A673 (cell line): ENCODE results near the gene GNPTAB.

Experiments
- EZH2 ChIP-seq: fragments of 200-600 bp; sonication (generic); IDR thresholded peaks from 2 replicates; pipeline ENCODE4 v1.6.1; 2017; ENCODE audit warnings: borderline replicate concordance, low read depth, mild to moderate bottlenecking, mixed read lengths, antibody characterized with exemption, low read length; ENCODE audit not compliant: poor library complexity, severe bottlenecking
- TF ChIP-seq, protein P1 (sequence below): fragments of 300-800, 200-600 bp; sonication (generic); conservative IDR thresholded peaks from 2 replicates; pipeline ENCODE4 v1.5.1; 2017; ENCODE audit warnings: low read depth, mild to moderate bottlenecking, antibody characterized with exemption, low read length, moderate library complexity, mixed read lengths

DNA sequence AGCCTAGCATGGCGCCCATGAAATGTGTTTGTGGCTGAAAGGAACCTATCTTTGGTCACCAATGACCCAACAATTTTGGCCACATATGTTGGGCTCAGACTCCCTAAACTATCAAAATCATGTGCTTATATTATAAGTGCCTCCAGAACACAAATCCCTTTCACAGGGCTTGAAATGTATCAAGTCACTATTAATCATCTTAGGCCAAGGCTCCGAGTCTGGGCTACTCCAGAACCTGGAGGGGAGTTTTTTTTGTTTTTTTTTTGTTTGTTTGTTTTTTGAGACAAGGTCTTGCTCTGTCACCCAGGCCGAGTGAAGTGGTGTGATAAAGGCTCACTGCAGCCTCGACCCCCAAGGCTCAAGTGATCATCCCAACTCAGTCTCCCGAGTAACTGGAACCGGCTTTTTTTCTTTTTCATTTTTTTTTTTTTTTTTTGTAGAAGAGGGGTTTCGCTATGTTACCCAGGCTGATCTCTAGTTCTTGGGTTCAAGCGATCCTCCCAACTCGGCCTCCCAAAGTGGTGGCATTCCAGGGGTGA is 45.6 kb upstream of the GNPTAB start:
- no peak for TF ChIP-seq EZH2
- TF ChIP-seq, protein P1, sequence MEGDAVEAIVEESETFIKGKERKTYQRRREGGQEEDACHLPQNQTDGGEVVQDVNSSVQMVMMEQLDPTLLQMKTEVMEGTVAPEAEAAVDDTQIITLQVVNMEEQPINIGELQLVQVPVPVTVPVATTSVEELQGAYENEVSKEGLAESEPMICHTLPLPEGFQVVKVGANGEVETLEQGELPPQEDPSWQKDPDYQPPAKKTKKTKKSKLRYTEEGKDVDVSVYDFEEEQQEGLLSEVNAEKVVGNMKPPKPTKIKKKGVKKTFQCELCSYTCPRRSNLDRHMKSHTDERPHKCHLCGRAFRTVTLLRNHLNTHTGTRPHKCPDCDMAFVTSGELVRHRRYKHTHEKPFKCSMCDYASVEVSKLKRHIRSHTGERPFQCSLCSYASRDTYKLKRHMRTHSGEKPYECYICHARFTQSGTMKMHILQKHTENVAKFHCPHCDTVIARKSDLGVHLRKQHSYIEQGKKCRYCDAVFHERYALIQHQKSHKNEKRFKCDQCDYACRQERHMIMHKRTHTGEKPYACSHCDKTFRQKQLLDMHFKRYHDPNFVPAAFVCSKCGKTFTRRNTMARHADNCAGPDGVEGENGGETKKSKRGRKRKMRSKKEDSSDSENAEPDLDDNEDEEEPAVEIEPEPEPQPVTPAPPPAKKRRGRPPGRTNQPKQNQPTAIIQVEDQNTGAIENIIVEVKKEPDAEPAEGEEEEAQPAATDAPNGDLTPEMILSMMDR, result no peak
